Endothelial cell of umbilical vein (primary cell): ENCODE results near the gene RAB12. TPM values are rescaled to one million over a fixed set of nuclear protein-coding genes. Genes with fewer than 3 reads are reported as not detected.

Source experiments
- BruUV-seq: library from RNA; stranded (reverse); fragments of 400-500 nt; replicated peaks from 2 replicates; lab custom pipeline; 2021; lab: Mats Ljungman, UMichigan
- CTCF ChIA-PET: fragments of 300-600, 350-600 bp; sonication (Branson Sonifier 250); formaldehyde crosslinking; loops from one replicate; lab custom pipeline; 2021; ENCODE audit warnings: antibody characterized with exemption, inconsistent platforms; lab: Charles Lee
- POLR2A ChIA-PET: fragments of 300-600, 350-600 bp; sonication (Branson Sonifier 250); formaldehyde crosslinking; loops from one replicate; lab custom pipeline; 2021; ENCODE audit warnings: antibody characterized with exemption, inconsistent platforms; lab: Charles Lee
- DNase-seq: peaks from one replicate; pipeline ENCODE4 v3.0.0-alpha.2; 2011; ENCODE audit warnings: low read depth, low spot score
- FAIRE-seq: peaks from 2 replicates; lab custom pipeline; 2011; peaks lifted over from hg19 to GRCh38; lab: Jason Lieb, UNC
- H2AFZ ChIP-seq: 2 replicates; pipeline ENCODE4 v1.6.0; 2012; ENCODE audit warnings: low read depth, low read length, control low read depth, inconsistent platforms
- H3K27ac ChIP-seq: 2 replicates; pipeline ENCODE4 v1.5.1; 2011; ENCODE audit warnings: low read depth, mild to moderate bottlenecking, control low read depth, low read length, moderate library complexity; ENCODE audit not compliant: insufficient read depth
- H3K27me3 ChIP-seq, 2 experiments: 2 replicates each; pipeline versions ENCODE4 v1.6.0 to v1.6.1; 2011; ENCODE audit warnings: low read length in 2 of 2, mixed read lengths in 1 of 2; ENCODE audit not compliant: control insufficient read depth in 2 of 2, insufficient read depth in 2 of 2
- H3K36me3 ChIP-seq, 2 experiments: 2 replicates in 1 of 2; 3 replicates in 1 of 2; pipeline ENCODE4 v1.5.1; 2011; ENCODE audit warnings: low read length in 2 of 2, mild to moderate bottlenecking in 1 of 2, moderate library complexity in 1 of 2; ENCODE audit not compliant: control insufficient read depth in 2 of 2, insufficient read depth in 2 of 2; ENCODE audit errors: extremely low read depth in 1 of 2
- H3K4me1 ChIP-seq: 3 replicates; pipeline ENCODE4 v1.5.1; 2011; ENCODE audit warnings: mild to moderate bottlenecking, low read length; ENCODE audit not compliant: control insufficient read depth, insufficient read depth; ENCODE audit errors: extremely low read depth
- H3K4me2 ChIP-seq: 2 replicates; pipeline ENCODE4 v1.6.1; 2011; ENCODE audit warnings: low read length, control low read depth, mixed read lengths; ENCODE audit not compliant: insufficient read depth
- H3K4me3 ChIP-seq, 3 experiments: fragments of 200-600 bp in 1 of 3; sonication (generic), shearing (Covaris generic) in 1 of 3; replicated peaks in 1 of 3; 2 replicates each; pipeline ENCODE4 v1.5.1; 2011 to 2016; ENCODE audit warnings: control low read depth in 3 of 3, low read length in 3 of 3, mild to moderate bottlenecking in 2 of 3, inconsistent platforms in 1 of 3, low read depth in 1 of 3, moderate library complexity in 1 of 3; ENCODE audit not compliant: insufficient read depth in 1 of 3
- H3K79me2 ChIP-seq: 2 replicates; pipeline ENCODE4 v1.6.0; 2012; ENCODE audit warnings: low read length, inconsistent platforms; ENCODE audit not compliant: control insufficient read depth, insufficient read depth
- H3K9ac ChIP-seq: replicated peaks from 2 replicates; pipeline ENCODE3; 2011; ENCODE audit warnings: low read length, control low read depth; ENCODE audit not compliant: insufficient read depth; ENCODE audit errors: extremely low read depth
- H3K9me1 ChIP-seq: replicated peaks from 3 replicates; pipeline ENCODE4 v1.6.0; 2011; ENCODE audit warnings: mild to moderate bottlenecking, low read length; ENCODE audit not compliant: control insufficient read depth, insufficient read depth; ENCODE audit errors: extremely low read depth
- H3K9me3 ChIP-seq: replicated peaks from 2 replicates; pipeline ENCODE4 v1.5.1; 2012; ENCODE audit warnings: low read length, inconsistent platforms; ENCODE audit not compliant: control insufficient read depth, insufficient read depth
- H4K20me1 ChIP-seq: replicated peaks from 2 replicates; pipeline ENCODE3; 2011; ENCODE audit warnings: mild to moderate bottlenecking, low read length; ENCODE audit not compliant: control insufficient read depth, insufficient read depth; ENCODE audit errors: extremely low read depth
- CTCF ChIP-seq, 2 donors: IDR thresholded peaks; 1 replicate in 1 of 2; 2 replicates in 1 of 2; pipeline ENCODE4 v1.5.1; 2011; ENCODE audit warnings: low read length in 2 of 2, mild to moderate bottlenecking in 2 of 2, moderate library complexity in 2 of 2, control low read depth in 1 of 2, inconsistent platforms in 1 of 2, low read depth in 1 of 2; ENCODE audit not compliant: insufficient read depth in 1 of 2; ENCODE audit errors: extremely low read depth in 1 of 2
- FOS ChIP-seq: IDR thresholded peaks from 2 replicates; pipeline ENCODE4 v1.6.1; 2011; ENCODE audit warnings: mild to moderate bottlenecking, low read length, moderate library complexity, borderline replicate concordance; ENCODE audit not compliant: insufficient read depth
- GATA2 ChIP-seq: IDR thresholded peaks from 2 replicates; pipeline ENCODE4 v1.7.0; 2011; ENCODE audit warnings: low read depth, mild to moderate bottlenecking, moderate library complexity, mixed read lengths, low read length; ENCODE audit not compliant: insufficient read length, insufficient read depth
- JUN ChIP-seq: IDR thresholded peaks from 2 replicates; pipeline ENCODE4 v1.6.1; 2011; ENCODE audit warnings: borderline replicate concordance, low read depth; ENCODE audit not compliant: insufficient read length, insufficient read depth
- POLR2A ChIP-seq: IDR thresholded peaks from 2 replicates; pipeline ENCODE4 v1.6.1; 2012; ENCODE audit warnings: low read depth, mild to moderate bottlenecking, control low read depth, low read length
- POLR2AphosphoS5 ChIP-seq: IDR thresholded peaks from 2 replicates; pipeline ENCODE4 v1.6.1; 2012; ENCODE audit warnings: low read depth, mild to moderate bottlenecking, control low read depth, low read length, moderate library complexity; ENCODE audit not compliant: insufficient read depth
- dilution Hi-C: fragments of 300-500 bp; cut with MboI; formaldehyde crosslinking; loops from one replicate; pipeline ENCODE4 v1.15.0; 2019; ENCODE audit warnings: low sequenced_read_pairs; ENCODE audit not compliant: extremely low pct_ligation_motif_present
- intact Hi-C: fragments of 100-400 bp; cut with micrococcal nuclease; formaldehyde crosslinking; loops from one replicate; pipeline ENCODE4 v1.10.0; 2022
- polyA plus RNA-seq, 4 experiments: library from polyadenylated mRNA; depleted of rRNA in 3 of 4; stranded (reverse) in 3 of 4; unstranded in 1 of 4; fragments of >200 nt; gene quantifications; 2 replicates each; pipeline versions ENCODE4 v1.2.1 to v1.2.3, GENCODE V29; 2011 to 2012; ENCODE audit warnings: missing spikeins in 1 of 4
- total RNA-seq: library from RNA; stranded (reverse); gene quantifications from 2 replicates; pipeline ENCODE4 v1.2.3, GENCODE V29; 2021

RAB12 gene
- total and polyA plus RNA-seq, 2 donors (not counting 3 experiments of a cell fraction or from before 2014, with no cell fraction given): 11.5 to 42.0 TPM

DNA sequence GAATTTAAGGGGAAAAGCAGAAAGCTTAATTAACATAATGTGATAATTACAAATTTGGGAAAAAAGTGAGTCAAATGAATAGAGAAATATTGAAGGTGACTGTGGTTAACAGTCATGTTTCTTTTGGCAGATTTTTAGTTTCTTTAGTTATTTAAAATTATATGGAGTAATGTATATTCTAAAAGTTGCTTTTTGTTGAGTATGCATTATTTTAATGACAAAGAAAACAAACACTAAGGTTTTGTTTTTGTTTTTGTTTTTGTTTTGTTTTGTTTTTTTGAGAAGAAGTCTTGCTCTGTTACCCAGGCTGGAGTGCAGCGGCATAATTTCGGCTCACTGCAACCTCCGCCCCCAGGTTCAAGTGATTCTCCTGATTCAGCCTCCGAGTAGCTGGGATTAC, 65.8 kb downstream of the RAB12 start:
- FAIRE-seq: no peak
- CTCF ChIA-PET: interaction anchor here (1.1 to 4.1 kb wide), 2 partner anchors 15 to 22 kb away, joined by 3 to 17 read pairs; no protein-coding TSS in a partner anchor
- H3K9ac ChIP-seq: no peak overlapping the region
- no peaks in the 10 kb centered on the region for H3K79me2 ChIP-seq
- no peaks in the 10 kb centered on the region for H3K27me3 ChIP-seq
- no peaks in the 10 kb centered on the region for H3K9me3 ChIP-seq
- no peaks in the 10 kb centered on the region for H3K4me1 ChIP-seq
- H3K36me3 ChIP-seq: no peaks in the 10 kb centered on the region
- no peak overlapping the region for H3K4me2 ChIP-seq
- H3K9me1 ChIP-seq: no peaks in the 10 kb centered on the region
- no peak for DNase-seq
- POLR2A ChIA-PET: no interaction called here
- H2AFZ ChIP-seq: no peak overlapping the region
- BruUV-seq: no TSS peak
- no peak overlapping the region for H3K27ac ChIP-seq
- intact Hi-C loops: no loop called here
- H4K20me1 ChIP-seq: no peaks in the 10 kb centered on the region
- TF ChIP-seq JUN (no peak), GATA2 (no peak), FOS (no peak), CTCF (IDR thresholded peaks at IDR 0.05; ENCODE audit: extremely low read depth in 1 of 2, insufficient read depth in 1 of 2, low read depth in 1 of 2, low read length in 2 of 2) (no peak), POLR2AphosphoS5 (no peak), POLR2A (no peak)
- H3K4me3 ChIP-seq: no peak overlapping the region
- dilution Hi-C loops: no loop called here
